GM18499 (cell line): ENCODE results near the gene PPP1R3F.
"Not testable (repeated sequence)": the region's sequence is repeated elsewhere in the genome, so short reads cannot be mapped to it uniquely, and the experiment has no call there.

Experiments used
- ATAC-seq: cut with Tn5 transposase; IDR thresholded peaks from one replicate; pipeline ENCODE4 v1.9.1; 2021; ENCODE audit warnings: moderate number of reproducible peaks; ENCODE audit not compliant: insufficient read depth, unreplicated experiment

PPP1R3F gene

DNA sequence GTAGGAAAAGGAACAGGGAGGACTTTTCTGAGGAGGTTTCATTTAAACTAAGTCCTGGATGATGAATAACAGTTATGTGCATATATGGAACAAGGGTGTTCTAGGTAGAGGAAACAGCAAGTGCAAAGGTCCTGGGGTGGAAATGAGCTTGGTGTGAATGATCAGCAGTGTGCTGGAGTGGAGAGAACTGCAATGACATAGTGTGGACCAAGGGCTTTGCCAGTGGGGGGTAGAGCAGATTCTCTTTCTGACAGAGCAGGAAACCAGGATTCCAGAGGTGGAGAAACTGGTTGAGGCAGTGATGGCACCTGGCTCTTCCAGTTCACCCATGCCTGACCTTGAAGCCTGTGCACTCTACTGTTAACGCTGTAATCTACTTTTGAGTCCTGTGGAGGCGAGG, 1.7 kb downstream of the PPP1R3F start:
- no peak for ATAC-seq

DNA sequence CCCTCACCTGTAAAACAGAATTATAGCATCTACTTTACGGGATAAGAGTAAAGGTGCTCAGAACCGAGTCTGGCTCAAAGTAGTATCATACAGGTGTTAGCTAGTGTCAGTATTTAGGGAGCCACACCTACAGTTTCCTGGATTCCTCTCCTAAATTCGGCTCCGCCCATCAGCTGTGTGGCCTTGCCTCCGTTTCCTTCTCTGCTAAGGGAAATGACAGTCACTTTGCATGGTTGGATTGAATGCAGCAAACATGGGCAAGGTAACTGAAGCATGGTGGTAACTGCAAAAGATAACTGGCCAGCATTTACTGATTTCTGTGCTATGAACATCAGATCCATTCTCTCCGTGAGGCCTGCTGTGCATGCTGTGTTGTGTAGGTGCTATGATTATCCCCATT, 2.8 kb downstream of the PPP1R3F start:
- ATAC-seq: no peak

- ATAC-seq: no peak
These were observed 3.7 kb downstream of the PPP1R3F start for GRCh38 chrX:49273181-49273727.

DNA sequence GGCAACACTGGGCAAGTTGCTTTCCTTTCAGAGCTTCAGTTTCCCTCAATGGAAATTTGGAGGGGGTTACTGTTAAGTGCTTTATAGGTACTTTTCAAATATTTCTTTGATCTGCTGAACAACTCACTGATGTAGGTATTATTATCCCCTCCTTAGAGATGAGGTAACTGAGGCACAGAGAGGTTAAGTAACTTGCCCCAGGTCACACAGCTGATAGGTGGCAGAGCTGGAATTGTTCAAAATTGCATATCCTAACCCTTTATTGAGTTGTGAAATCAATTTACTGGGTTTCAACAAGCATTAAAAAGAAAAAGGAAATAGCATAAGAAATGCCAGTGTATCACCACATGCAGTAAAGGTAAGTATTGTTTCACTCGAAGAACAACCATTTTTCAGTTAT, 6.6 kb downstream of the PPP1R3F start:
- no peak for ATAC-seq

DNA sequence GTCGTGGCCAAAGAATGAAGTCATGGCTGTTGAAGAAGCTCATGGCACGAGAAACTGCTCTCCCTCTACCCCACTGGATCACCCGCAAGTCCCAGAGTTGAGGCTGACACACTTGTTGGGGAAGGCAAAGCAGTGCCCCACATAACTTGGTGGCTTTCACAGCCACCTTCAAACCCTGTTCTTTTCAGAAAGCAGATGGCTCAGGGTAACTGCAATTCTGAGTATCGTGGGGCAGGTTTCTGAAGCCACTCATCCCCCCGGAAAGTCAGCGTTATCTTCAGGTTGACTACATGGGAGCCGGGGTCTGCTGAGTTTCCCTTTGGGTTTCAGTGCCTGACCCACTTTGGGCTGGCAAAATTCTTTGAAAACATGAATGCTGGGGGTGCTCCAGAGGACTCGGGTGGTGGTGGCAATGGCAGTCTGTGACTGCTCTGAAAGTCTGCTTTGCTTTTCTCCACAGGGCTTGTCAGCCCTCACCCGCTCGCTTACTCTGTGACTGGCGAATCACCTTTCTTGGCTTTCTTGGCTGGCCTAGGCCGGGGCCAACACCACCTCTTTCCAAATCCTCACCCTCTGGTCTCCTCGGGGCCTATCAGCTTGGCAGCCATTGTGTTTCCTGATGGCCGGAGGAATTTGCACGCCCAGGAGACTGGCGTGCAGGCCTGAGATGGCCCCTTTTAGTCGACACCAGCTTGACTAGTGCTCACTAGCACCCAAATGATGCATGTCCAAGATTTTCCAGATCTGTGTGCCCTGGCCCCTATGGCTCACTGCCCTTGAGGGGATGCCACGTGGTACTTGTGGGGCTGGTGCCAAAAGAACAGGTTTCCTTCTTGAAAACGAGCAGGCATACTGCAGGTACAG, 7.3 kb downstream of the PPP1R3F start:
- no peak for ATAC-seq

DNA sequence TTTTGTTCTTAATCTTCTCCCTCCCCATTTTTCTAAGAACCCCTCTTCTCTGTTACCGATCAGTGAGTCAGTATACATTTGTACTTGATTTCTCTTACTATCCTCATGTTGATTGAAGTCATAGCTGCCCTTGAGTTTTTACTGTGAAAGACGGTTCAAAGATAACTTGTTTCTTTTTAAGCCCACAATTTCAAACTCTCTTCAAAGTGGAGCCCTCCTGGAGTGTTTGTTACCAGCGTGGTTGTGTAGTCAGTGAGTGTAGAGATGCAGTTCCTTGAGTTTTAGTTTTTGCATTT, 7.9 kb downstream of the PPP1R3F start:
- ATAC-seq: no peak

DNA sequence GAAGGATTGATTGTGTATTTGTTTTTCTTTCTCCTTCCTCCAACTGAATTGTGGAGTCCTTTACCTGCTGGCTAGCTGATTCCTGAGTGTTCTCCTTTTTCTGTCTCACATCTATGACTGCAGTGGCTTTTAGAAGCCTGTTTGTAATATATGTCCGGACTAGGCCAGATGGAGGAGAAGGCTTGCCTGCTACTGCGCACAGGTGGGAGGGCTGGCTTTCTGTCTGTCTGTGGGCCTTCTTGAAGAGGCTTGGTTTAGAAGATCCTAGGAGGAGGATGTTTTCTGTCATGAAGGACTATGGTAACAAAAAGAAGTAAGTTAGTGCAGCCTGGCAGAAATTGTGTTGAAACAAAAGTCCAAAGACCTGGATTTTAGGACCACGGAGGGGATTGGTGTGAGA, 8.5 kb downstream of the PPP1R3F start:
- no peak for ATAC-seq

DNA sequence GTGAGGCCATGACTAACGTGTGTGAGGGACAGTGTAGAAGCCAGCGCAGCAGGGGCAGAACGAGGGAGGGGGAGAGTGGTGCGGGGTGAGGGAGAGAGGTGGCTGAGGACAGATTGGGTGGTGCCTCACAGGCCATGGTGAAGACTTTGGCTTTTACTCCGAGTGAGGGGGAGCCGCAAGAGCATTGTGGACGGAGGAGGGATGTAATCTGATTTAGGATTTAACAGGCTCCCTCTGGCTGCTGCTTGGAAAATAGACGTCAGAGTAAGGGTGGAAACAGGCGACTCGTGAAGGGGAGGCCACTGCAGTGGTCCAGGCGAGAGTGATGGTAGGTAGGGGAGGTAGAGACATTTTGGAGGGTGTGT, 13.0 kb downstream of the PPP1R3F start:
- no peak for ATAC-seq

GRCh38 chrX:49284212-49284611, 14.6 kb downstream of the PPP1R3F start:
- ATAC-seq: no peak

DNA sequence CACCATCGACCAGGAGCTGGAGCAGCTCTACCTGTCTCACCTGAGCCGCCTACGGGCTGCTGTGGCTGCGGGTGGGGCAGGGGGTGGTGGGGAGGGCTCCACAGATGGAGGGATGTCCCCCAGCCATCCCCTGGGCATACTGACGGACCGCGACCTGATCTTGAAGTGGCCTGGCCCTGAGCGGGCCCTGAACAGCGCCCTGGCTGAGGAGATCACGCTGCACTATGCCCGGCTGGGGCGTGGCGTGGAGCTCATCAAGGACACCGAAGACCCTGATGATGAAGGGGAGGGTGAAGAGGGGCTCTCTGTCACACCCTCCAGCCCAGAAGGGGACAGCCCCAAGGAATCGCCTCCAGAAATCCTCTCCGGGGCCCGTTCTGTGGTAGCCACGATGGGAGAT, 16.5 kb downstream of the PPP1R3F start:
- no peak for ATAC-seq

DNA sequence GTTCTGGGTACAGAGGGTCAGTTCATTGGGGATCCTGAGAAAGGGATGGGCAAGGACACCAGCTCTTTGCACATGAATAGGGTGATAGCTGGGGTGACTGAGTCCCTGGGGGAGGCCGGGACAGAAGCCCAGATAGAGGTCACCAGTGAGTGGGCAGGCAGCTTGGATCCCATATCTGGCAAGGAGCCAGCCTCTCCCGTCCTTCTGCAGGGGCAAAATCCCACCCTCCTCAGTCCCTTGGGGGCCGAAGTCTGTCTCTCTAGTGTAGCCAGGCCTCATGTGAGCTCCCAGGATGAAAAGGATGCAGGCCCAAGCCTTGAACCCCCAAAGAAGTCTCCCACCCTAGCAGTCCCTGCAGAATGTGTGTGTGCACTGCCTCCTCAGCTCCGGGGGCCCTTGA, 17.0 kb downstream of the PPP1R3F start:
- ATAC-seq: no peak

- no peak for ATAC-seq
These were observed 18.1 kb downstream of the PPP1R3F start for GRCh38 chrX:49287665-49288064.

DNA sequence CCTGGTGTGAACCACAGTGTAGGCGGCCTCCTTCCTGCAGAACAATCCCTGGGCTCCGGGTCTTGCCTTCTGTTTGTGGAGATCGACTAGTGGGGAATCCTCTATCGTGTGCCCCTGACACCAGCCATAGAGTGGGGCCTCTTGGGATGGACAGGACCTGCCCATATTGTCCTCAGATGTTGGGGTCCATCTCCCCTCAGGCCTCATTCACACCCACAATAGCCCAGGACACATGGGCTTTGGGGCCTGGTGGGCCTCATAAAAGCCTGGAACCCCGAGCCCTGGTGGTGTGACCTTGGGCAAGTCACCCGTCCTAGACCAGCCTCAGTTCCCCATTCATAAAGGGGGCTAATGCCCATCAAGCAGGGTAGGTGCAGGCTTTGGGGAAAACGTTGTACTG, 20.6 kb downstream of the PPP1R3F start:
- no peak for ATAC-seq

GRCh38 chrX:49291615-49292337, 22.2 kb downstream of the PPP1R3F start:
- no peak for ATAC-seq

DNA sequence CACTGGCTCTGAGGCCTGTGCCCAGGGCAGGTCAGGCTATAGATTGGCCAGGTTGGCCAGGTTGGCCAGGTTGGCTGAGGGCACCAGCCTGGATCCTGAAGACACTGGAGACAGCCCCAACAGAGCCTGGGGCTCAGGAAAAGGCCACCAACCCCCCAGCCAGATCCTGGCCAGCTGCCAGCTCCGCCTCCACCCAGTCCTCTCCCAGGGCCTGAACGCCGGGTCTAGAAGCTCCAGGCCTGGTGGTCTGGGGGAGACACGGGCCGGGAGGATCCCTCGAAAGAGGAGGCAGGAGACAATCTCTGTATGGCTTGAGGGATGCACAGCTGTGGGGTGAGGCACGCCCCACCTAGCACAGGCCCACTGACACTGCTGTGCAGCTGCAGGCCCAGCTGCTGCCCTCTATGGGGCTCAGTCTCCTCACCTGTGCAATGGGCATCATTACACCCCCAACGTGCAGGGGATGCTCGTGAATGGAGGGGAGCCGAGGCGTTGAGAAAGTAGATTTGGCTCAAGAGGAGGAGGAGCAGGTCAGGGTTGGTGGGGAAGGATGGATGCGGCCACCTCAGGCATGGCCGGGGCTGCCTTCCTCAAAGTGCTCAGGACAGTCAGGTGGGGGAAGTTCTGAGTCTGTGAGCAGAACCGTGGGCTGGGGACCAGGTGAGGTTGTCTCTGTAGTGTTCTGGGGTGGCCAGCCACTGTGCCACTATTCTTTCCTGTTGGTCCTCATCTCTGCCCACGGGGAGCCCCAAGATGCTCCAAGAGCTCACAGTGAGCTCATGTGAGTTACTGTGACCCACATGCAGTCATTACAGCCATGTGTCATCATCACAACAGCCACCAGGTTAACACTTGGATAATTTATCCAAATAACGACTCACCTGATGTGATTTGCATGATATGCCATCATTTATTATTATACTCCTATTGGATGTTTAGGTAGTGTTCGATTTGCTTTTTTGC, 23.1 kb downstream of the PPP1R3F start:
- ATAC-seq: no peak

DNA sequence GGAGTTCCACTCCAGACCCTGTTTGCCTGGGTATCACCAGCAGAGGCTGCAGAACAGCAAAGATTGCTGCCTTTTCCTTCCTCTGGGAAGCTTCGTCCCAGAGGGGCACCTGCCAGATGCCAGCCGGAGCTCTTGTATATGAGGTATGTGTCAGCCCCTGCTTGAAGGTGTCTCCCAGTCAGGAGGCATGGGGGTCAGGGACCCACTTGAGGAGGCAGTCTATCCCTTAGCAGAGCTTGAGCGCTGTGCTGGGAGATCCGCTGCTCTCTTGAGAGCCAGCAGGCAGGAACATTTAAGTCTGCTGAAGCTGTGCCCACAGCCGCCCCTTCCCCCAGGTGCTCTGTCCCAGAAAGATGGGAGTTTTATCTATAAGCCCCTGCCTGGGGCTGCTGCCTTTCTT, 29.7 kb downstream of the PPP1R3F start:
- ATAC-seq: not testable (repeated sequence)

DNA sequence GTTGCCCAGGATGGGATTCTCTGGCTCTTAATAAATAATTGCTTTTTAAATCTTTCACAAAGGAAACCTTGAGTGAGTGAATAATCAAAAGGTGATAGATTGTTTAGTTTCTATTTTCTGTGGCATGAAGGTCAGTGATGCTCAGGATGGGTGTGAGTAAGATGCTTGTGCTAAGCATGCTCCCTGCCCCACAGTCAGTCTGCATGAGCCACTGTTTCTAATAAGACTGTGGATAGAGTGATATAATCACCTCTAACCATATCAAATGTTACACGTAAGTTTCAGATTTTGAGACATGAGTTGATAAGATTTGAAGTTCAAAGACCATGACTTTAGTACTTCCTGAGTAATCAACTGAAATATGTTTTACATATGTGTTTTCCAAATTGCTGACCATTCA, 31.1 kb downstream of the PPP1R3F start:
- ATAC-seq: no peak

DNA sequence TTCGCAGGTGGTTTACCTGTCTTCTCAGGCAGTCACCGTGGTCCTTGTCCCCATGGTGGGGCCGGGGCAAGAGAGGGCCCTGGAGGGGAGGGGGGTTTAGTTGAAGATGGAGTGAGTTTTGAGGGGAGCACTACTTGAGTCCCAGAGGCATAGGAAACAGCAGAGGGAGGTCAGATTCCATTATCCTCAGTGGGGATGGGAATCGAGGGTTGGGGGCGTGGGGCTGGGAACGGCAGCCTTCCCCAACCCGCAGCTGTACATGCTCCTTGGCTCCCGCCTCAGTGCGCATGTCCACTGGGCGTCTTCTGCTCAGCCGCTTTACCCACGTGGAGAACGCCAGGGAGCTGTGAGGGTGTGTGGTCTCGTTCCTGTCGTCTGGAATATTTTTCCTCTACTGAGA, 33.8 kb downstream of the PPP1R3F start, which contains the start of gene GAGE10:
Gene GAGE10, plus strand, starts transcription at position 301 of the 400 bp plus-strand sequence. CDS start 1,214 bp downstream, outside the sequence.
- no peak for ATAC-seq

GRCh38 chrX:49307775-49308174, 38.2 kb downstream of the PPP1R3F start:
- ATAC-seq: not testable (repeated sequence)

GRCh38 chrX:49308604-49309269, 39.1 kb downstream of the PPP1R3F start:
- no peak for ATAC-seq
